Gastroesophageal sphincter (tissue), 3 donors: ENCODE results near the gene PPP2R3B.

ENCODE experiments used
- CTCF ChIP-seq, 4 experiments: fragments of 200-600 bp in 2 of 4; fragments of 450-650 bp in 2 of 4; sonication (generic) in 1 of 4; IDR thresholded peaks; one replicate each; pipeline ENCODE4 v1.5.1; 2017 to 2019; ENCODE audit warnings: antibody characterized with exemption in 4 of 4, mild to moderate bottlenecking in 2 of 4, moderate library complexity in 2 of 4
- EP300 ChIP-seq: sonication (generic); formaldehyde crosslinking; IDR thresholded peaks from one replicate; pipeline ENCODE4 v1.6.1; 2017; ENCODE audit warnings: antibody characterized with exemption, mild to moderate bottlenecking
- POLR2A ChIP-seq, 2 donors: fragments of 450-650 bp; IDR thresholded peaks; one replicate each; pipeline ENCODE4 v1.6.1; 2017; ENCODE audit warnings: antibody characterized with exemption in 2 of 2, mild to moderate bottlenecking in 2 of 2, moderate library complexity in 1 of 2
- POLR2AphosphoS5 ChIP-seq: sonication (generic); formaldehyde crosslinking; IDR thresholded peaks from one replicate; pipeline ENCODE4 v1.6.1; 2017; ENCODE audit warnings: antibody characterized with exemption

- TF ChIP-seq CTCF (IDR thresholded peaks at IDR 0.05) (no peak), POLR2AphosphoS5 (no peak), EP300 (no peak), POLR2A (IDR thresholded peaks at IDR 0.05) (no peak)
Measured at GRCh38 chrX:431056-431455, 44.3 kb upstream of the PPP2R3B start.
